Stimulated activated CD8-positive, alpha-beta memory T cell treated with anti-CD3 and anti-CD28 coated beads, Interleukin-15, amount 100 ng/mL, for 48 hours (primary cell): ENCODE data around the gene PARM1.

Experiments used
- DNase-seq, 2 donors: peaks; one replicate each; pipeline ENCODE4 v3.0.0-alpha.2; 2020; ENCODE audit warnings: low read depth in 2 of 2

Gene PARM1

DNA sequence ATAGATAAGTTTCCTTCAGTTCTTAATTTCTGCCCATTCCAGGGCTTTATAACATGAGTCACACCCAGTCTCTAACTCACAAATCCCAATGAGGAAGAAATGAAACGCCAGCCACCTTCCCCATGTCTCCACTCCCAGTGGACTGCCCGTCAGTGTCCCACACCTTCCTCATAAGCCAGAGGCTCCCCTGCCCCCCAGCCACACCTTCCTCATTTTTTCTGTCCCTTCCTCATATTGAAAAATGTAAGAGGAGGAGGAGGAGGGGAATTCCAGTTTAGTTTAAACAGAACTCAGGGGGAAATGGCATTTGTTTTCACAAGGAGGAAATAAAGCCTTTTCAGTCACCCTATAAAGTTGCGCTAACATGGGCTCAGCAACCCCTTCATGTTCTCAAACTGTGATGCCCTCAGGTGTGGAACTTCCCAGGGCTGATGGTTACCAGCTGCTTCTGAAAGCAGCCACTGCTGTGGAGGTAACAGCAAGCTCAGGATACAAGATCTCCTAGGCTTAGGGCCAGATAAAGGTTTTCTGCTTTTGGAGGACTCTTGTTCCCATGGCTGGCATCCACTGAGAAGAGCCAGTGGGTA, 97.8 kb downstream of the PARM1 start:
- no peak for DNase-seq

DNA sequence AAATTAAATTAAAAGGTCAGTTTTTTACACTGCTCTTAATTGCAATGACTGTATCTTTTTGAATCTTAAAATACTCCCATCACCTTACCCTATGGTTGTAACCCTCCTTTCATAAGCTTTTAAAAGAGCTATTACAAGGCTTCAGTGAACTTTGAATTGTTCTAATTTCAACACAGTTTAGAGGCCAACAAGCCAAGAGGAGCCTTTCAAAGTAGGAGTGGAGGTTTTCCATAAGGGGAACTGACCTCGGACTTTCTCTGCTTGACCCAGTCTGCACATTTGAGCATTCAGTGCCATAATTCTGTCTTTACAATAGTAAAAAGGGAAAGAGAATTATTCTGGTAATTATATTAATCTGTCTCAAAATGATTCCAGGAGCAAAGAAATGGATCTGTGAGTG, 98.9 kb downstream of the PARM1 start:
- no peak for DNase-seq

DNA sequence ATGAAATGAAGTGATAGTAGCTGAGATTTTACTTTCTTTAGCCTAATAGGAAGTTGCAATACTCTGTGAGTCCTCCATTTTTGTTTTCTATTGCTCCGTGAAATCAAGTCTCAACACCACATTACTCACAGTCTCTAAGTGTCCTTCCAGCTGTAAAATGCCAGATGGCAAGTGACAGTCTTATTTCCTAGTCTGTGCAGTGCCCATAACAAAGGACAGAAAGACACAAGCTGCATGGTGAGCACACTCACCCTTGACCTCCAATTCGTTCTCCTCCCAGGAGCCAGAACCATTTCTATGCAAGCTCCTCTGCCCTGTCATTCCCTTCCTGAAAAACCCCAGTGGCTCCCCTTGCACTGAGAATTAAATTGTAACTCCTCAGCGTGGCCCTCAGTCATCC, 101.6 kb downstream of the PARM1 start:
- DNase-seq: no peak

- no peak for DNase-seq
These were observed 102.4 kb downstream of the PARM1 start for GRCh38 chr4:75035321-75035720.

DNA sequence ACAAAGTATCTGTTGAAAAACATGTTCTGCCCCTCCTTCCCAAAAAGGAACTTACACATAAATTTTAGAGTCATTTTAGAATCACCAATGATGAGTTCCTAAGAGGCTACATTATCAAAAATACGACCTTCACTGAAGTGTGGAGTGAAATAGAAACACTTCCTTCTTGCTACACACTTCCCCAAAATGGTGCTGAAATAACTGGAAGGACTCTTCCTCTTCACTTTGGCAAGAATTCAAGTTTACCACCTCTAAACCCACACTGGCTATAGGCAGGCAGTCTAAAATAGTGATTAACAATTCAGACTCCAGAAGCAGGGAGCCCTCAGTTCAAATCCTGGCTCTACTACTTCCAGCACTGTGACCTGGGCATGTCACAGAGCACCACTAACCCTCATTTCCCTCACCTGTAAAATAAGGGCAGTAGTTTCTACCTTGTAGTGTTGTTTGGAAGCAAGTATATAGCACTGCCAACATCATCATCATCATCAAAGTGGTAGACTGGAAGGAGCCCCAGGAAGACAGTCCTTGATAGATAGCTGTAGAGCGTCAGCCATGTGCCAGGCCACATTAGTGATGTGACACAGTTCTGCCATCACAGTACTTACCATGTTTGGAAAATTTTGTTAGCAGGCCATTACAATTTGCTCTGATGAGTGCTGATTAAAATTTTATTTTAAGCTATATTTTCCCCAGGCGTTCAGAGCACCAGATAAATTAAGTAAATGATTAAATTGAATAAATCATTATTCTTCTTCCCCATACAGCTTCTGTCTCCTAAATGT, 103.3 kb downstream of the PARM1 start:
- DNase-seq: no peak

DNA sequence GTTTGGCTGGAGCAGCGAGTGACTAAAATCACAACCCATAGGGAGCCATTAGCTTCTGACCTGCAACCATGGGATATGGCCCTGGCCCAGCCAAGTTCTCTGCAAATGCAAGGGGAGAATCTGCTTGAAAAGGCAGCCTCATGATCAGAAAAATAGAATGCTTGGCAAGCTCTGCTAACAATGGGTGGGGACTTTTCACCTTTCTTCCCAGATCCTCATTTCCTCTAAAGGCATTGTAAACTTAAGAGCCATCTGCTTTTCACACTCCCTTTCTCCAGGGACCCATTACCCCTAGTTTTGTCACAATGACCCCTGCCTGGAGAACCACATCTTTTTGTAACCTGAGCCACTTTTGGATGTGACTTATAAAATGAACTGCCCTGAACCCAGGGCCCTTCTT, 104.3 kb downstream of the PARM1 start:
- no peak for DNase-seq

- no peak for DNase-seq
These were observed 105.5 kb downstream of the PARM1 start for GRCh38 chr4:75038376-75038775.

- DNase-seq: no peak
These were observed 107.8 kb downstream of the PARM1 start for GRCh38 chr4:75040703-75041102.

DNA sequence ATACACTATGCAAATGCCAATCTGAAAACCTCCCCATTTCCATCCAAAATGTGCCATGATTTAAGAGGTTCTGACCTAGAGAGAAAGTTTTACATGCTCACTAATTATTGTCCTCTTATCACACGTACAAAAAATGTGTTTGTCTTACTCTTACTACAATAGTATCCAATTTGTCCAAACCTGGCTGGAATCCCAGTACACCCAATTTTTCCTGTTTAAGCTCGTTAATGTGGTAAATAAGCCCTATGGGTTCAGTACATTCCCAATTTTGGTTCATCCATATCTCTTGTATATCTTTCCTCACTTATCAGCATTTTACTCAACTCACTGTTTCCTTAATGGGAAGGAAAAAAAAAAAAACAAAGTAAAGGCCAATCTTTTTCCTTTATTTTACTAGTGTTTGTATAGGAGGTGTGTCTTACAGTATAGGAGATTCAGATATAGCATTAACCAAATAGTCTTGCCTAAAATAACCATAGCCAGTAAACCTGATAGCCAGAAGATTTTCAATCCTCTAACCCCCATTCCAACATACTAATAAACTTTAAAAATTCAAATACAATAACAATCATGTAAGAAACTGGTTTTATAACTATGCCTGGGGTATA, 109.8 kb downstream of the PARM1 start:
- no peak for DNase-seq

- DNase-seq: no peak
These were observed 113.3 kb downstream of the PARM1 start for GRCh38 chr4:75046226-75046625.

GRCh38 chr4:75046641-75047040, 113.7 kb downstream of the PARM1 start:
- no peak for DNase-seq

DNA sequence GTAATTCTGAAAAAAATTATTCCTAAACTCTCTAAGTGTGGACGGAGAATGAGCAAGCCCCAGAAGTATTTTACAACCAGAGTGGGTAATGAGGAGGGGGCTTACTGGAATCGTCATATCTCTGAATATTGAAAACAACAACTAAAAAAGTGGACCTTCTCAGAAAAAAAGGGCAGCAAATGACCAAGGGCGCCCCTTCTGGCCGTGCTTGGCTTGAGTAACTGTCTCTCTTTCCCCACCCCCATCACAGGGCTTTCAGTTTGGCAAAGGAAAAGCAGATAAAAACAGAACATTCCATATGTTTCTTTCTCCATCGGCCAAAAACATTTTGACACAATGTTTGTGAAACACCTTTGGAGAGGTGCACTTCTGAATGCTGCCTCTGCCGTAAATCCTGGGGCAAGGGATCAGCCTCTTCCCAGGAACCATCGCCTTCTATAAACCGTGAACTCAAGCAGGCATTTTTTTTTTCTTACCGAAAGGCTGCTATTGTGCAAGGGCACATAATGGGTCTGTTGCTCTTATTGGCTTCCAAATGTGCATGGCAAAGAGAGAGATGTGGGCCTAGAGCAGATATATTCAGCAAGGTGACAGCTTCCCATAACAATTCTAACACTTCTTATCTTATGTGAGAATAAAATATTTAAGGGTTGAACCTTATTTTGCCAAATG, 115.4 kb downstream of the PARM1 start:
- DNase-seq: no peak

DNA sequence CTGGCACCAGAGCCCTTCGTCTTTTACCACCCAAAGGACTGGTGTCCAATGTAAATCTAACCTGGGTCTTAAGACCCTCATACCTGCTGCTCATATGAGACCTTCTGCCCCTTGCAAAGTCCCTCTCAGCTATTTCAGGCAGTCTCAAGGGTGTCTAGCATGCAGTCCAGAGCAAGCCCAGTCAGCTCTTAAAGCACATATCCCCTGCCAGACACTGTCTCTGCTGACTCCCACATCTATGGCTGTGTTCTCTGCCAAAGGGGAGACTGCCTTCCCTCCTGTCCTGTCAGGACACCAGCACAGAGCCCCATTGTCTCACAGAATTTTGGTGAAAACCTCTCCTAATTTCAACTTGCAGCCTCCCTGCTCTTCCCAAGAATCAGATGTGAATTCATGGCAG, 118.5 kb downstream of the PARM1 start:
- no peak for DNase-seq

GRCh38 chr4:75053352-75053751, 120.4 kb downstream of the PARM1 start:
- no peak for DNase-seq

DNA sequence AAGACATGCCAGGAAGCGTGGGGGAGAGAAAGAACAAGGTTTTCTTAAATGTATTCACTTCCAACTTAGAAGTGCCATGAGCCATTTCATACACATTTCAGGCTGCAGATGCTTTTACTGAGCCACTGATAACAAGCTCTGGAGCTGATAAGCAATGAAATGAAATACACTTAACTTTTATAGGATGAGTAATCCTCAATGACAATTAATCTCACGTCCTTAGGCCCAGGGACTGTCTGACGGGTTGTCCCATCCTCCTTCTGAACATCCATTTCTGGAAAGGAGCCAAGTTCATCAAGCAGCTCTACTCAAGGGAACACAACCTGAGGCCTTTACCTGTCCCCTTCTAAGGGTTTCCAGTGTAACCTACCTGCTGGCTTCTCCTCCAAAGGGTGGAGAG, 121.2 kb downstream of the PARM1 start:
- DNase-seq: no peak

DNA sequence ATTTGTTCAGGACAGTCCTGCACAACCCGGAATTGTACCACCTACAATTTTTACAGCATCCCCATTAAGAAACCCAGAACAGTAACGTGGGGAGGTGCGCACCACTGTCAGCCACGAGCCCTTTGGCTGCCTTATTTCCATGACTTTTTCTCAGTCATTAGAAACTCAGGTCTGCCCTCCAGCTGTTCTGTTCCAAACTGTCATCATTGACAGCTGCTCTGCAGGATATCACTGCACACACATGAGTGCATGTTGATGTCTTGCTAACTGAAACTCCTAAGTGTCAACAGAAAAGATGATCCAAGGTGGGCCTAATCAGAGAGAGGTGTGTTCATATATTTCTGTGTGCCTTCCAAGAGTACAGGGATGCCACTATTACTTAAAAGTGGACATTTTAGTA, 123.4 kb downstream of the PARM1 start:
- no peak for DNase-seq

DNA sequence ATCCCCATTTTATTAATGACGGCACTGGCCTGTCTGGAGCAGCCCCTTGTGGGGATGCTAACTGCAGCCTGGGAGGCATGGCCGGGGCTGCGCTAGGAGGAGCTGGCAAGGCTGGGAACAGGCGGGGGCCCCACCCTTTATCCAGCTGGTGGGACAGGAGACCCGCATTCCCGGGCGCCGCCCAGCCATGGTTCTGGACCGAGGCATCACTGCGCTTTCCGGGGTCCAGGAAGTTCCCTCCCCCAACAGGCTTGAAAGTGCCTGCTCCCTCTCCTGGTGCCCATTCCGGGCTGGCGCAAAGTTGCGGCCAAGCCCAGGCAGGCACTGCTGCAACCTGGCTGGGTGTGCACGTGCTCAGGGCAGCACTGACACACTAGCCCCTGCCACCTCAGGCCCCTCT, 124.5 kb downstream of the PARM1 start:
- DNase-seq: no peak

DNA sequence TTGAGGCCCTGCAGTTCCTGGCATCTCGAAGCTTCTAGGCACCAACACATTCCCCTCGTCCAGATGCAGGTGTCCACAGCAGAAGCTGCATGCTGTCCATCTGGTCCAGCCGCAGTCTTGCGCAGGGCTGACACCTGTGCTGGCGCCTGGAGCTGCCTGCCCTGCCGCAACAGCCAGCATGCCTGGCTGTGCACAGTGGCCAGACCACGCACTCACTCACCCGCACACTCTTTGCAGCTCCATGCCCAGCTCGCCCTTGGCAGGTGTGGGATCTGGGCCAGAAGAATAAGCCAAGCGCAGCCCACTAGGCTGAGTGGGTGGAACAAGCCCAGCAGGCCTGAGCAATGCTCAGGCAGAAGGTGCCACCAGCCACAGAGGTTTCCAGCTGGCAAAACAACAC, 125.6 kb downstream of the PARM1 start:
- no peak for DNase-seq

GRCh38 chr4:75063433-75063832, 130.5 kb downstream of the PARM1 start:
- no peak for DNase-seq

DNA sequence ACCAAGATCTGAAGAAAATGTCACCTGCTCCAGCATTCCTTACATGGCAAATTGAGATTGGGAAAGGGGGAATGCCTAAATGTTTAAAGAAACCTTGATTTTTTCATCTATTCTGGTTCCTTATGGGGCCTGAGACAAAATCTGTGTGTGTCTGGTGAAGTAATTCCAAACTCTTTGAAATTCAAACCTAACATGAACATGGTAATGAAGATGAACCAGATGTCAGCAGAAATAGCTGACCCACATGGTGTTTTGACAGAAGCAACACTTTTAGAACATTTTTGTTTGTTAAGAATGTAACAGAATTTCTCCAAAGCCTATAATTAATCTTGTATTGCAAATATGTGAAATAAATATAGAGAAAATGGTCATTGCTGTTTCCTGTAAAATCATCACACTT, 133.0 kb downstream of the PARM1 start:
- no peak for DNase-seq

- DNase-seq: no peak
These were observed 136.7 kb downstream of the PARM1 start for GRCh38 chr4:75069493-75070074.

- no peak for DNase-seq
These were observed 138.4 kb downstream of the PARM1 start for GRCh38 chr4:75071317-75071716.
